SK-N-SH (cell line): ENCODE data around the gene ZSWIM7. TPM values are rescaled to one million over a fixed set of nuclear protein-coding genes. Genes with fewer than 3 reads are reported as not detected.
A peak's percentile ranks its signal among the peaks of the same experiment; 100 is the strongest.
"Not testable (repeated sequence)": the region's sequence is repeated elsewhere in the genome, so short reads cannot be mapped to it uniquely, and the experiment has no call there.

Source experiments
- CTCF ChIA-PET: fragments of 300-600, 350-600 bp; formaldehyde crosslinking; extraction: SDS; loops from one replicate; lab custom pipeline; 2021; lab: Yijun Ruan, JAX
- POLR2A ChIA-PET: fragments of 350-600 bp; sonication (Branson Sonifier 250); formaldehyde crosslinking; extraction: SDS; loops from one replicate; lab custom pipeline; 2020; ENCODE audit warnings: antibody characterized with exemption, inconsistent platforms; lab: Yijun Ruan, JAX
- DNase-seq: peaks from one replicate; pipeline ENCODE4 v3.0.0; 2012
- H2AFZ ChIP-seq: fragments of 200-600 bp; sonication (generic); 2 replicates; pipeline ENCODE4 v1.8.1; 2016; ENCODE audit warnings: antibody characterized with exemption, mild to moderate bottlenecking, low read depth
- H3F3A ChIP-seq: fragments of 200-600 bp; sonication (generic); replicated peaks from 2 replicates; pipeline ENCODE3; 2016; ENCODE audit warnings: antibody characterized with exemption, mild to moderate bottlenecking; ENCODE audit not compliant: insufficient read depth
- H3K27ac ChIP-seq, 2 experiments: fragments of 200-500 bp in 1 of 2; fragments of 200-600 bp in 1 of 2; sonication (Bioruptor generic) in 1 of 2; sonication (generic), shearing (Covaris generic) in 1 of 2; 2 replicates each; pipeline versions ENCODE4 v1.5.1 to v1.6.1; 2014 to 2016; ENCODE audit warnings: low read depth in 2 of 2, inconsistent platforms in 1 of 2, low read length in 1 of 2, mild to moderate bottlenecking in 1 of 2, mixed read lengths in 1 of 2
- H3K27me3 ChIP-seq: fragments of 200-600 bp; sonication (generic), shearing (Covaris generic); 2 replicates; pipeline ENCODE4 v1.6.1; 2016; ENCODE audit warnings: mixed run types; ENCODE audit not compliant: insufficient read depth
- H3K36me3 ChIP-seq, 2 experiments: fragments of 200-500 bp in 1 of 2; fragments of 200-600 bp in 1 of 2; sonication (Bioruptor generic) in 1 of 2; sonication (generic) in 1 of 2; replicated peaks in 1 of 2; 2 replicates each; pipeline versions ENCODE3 to v1.5.1; 2014 to 2016; ENCODE audit warnings: low read length in 1 of 2, mild to moderate bottlenecking in 1 of 2; ENCODE audit not compliant: insufficient read depth in 2 of 2, control insufficient read depth in 1 of 2
- H3K4me1 ChIP-seq, 2 experiments: fragments of 200-500 bp in 1 of 2; fragments of 200-600 bp in 1 of 2; sonication (Bioruptor generic) in 1 of 2; sonication (generic), shearing (Covaris generic) in 1 of 2; 2 replicates each; pipeline versions ENCODE4 v1.5.1 to v1.6.1; 2014 to 2016; ENCODE audit warnings: low read depth in 1 of 2, low read length in 1 of 2, mixed run types in 1 of 2; ENCODE audit not compliant: insufficient read depth in 2 of 2, control insufficient read depth in 1 of 2
- H3K4me2 ChIP-seq: fragments of 200-600 bp; sonication (generic), shearing (Covaris generic); 2 replicates; pipeline ENCODE4 v1.6.1; 2017; ENCODE audit warnings: mixed run types
- H3K4me3 ChIP-seq, 2 experiments: fragments of 200-500 bp in 1 of 2; fragments of 200-600 bp in 1 of 2; sonication (Bioruptor generic) in 1 of 2; sonication (generic), shearing (Covaris generic) in 1 of 2; 2 replicates each; pipeline versions ENCODE4 v1.5.1 to v1.8.1; 2014 to 2016; ENCODE audit warnings: low read depth in 2 of 2, inconsistent platforms in 1 of 2, low read length in 1 of 2, mild to moderate bottlenecking in 1 of 2, mixed read lengths in 1 of 2, moderate library complexity in 1 of 2
- H3K79me2 ChIP-seq: fragments of 200-600 bp; sonication (generic); 2 replicates; pipeline ENCODE4 v1.8.1; 2017; ENCODE audit warnings: mild to moderate bottlenecking; ENCODE audit not compliant: insufficient read depth
- H3K9ac ChIP-seq: fragments of 200-600 bp; sonication (generic); 2 replicates; pipeline ENCODE4 v1.6.1; 2017; ENCODE audit warnings: mixed run types
- H3K9me2 ChIP-seq: fragments of 200-600 bp; sonication (generic); 2 replicates; pipeline ENCODE4 v1.6.1; 2017; ENCODE audit warnings: mixed run types
- H3K9me3 ChIP-seq: fragments of 200-600 bp; sonication (generic); 2 replicates; pipeline ENCODE4 v1.6.1; 2017; ENCODE audit warnings: mixed run types, mild to moderate bottlenecking, moderate library complexity
- H4K20me1 ChIP-seq: fragments of 200-600 bp; sonication (generic); 2 replicates; pipeline ENCODE4 v1.6.1; 2017; ENCODE audit warnings: mild to moderate bottlenecking, mixed run types; ENCODE audit not compliant: insufficient read depth
- EZH2phosphoT487 ChIP-seq: fragments of 200-600 bp; sonication (generic); IDR thresholded peaks from 2 replicates; pipeline ENCODE4 v1.6.1; 2017; ENCODE audit warnings: low read depth, mixed run types, mild to moderate bottlenecking, antibody characterized with exemption, moderate library complexity, borderline replicate concordance
- FOSL2 ChIP-seq: IDR thresholded peaks from 2 replicates; pipeline ENCODE4 v1.4.0; 2012; ENCODE audit warnings: low read depth, mild to moderate bottlenecking, moderate library complexity, borderline replicate concordance
- GABPA ChIP-seq: IDR thresholded peaks from 2 replicates; pipeline ENCODE4 v1.4.0; 2012; ENCODE audit warnings: low read depth, mild to moderate bottlenecking
- JUND ChIP-seq: IDR thresholded peaks from 2 replicates; pipeline ENCODE4 v1.4.0; 2012
- MEF2A ChIP-seq: IDR thresholded peaks from 2 replicates; pipeline ENCODE4 v1.4.0; 2012; ENCODE audit warnings: low read depth, borderline replicate concordance
- MXI1 ChIP-seq: IDR thresholded peaks from 2 replicates; pipeline ENCODE4 v1.6.1; 2012; ENCODE audit warnings: mild to moderate bottlenecking, low read depth, low read length, improper control_type of control experiment
- NFIC ChIP-seq: IDR thresholded peaks from 2 replicates; pipeline ENCODE4 v1.4.0; 2012; ENCODE audit warnings: borderline replicate concordance
- NRF1 ChIP-seq: IDR thresholded peaks from 2 replicates; pipeline ENCODE4 v1.6.1; 2012; ENCODE audit warnings: low read depth, mild to moderate bottlenecking, low read length
- POLR2AphosphoS5 ChIP-seq: IDR thresholded peaks from 2 replicates; pipeline ENCODE4 v1.6.1; 2012; ENCODE audit warnings: low read depth, low read length
- RAD21 ChIP-seq: IDR thresholded peaks from 2 replicates; pipeline ENCODE4 v1.6.1; 2012; ENCODE audit warnings: mild to moderate bottlenecking, low read length
- RCOR1 ChIP-seq: fragments of 150-350 bp; IDR thresholded peaks from 2 replicates; pipeline ENCODE4 v1.6.1; 2017; ENCODE audit warnings: antibody characterized with exemption, low read length
- RFX5 ChIP-seq: IDR thresholded peaks from 2 replicates; pipeline ENCODE4 v1.6.1; 2012; ENCODE audit warnings: mild to moderate bottlenecking, improper control_type of control experiment, low read length
- RXRA ChIP-seq: IDR thresholded peaks from 2 replicates; pipeline ENCODE4 v1.4.0; 2012; ENCODE audit warnings: low read depth, mild to moderate bottlenecking, borderline replicate concordance
- TAF1 ChIP-seq: IDR thresholded peaks from 2 replicates; pipeline ENCODE4 v1.6.1; 2012; ENCODE audit warnings: low read depth, mild to moderate bottlenecking, low read length, moderate library complexity, borderline replicate concordance
- TEAD4 ChIP-seq: IDR thresholded peaks from 2 replicates; pipeline ENCODE4 v1.4.0; 2012; ENCODE audit warnings: mild to moderate bottlenecking, borderline replicate concordance; ENCODE audit not compliant: insufficient read depth
- whole genome bisulfite sequencing: methylation state at CpG from one replicate; pipeline ENCODE4 v1.1.6; 2017; ENCODE audit warnings: low lambda C conversion rate; 5-methylcytosine and 5-hydroxymethylcytosine counted together
- polyA plus RNA-seq, 3 experiments: library from polyadenylated mRNA; depleted of rRNA; stranded (reverse); fragments of >200 nt; gene quantifications; 2 replicates each; pipeline ENCODE4 v1.2.3, GENCODE V29; 2012
- TF ChIP-seq, protein P1 (sequence below): IDR thresholded peaks from 2 replicates; pipeline ENCODE4 v1.6.1; 2012; ENCODE audit warnings: mild to moderate bottlenecking, low read depth, low read length, moderate library complexity
- TF ChIP-seq, protein P2 (sequence below): IDR thresholded peaks from 2 replicates; pipeline ENCODE4 v1.4.0; 2012; ENCODE audit warnings: low read depth, borderline replicate concordance

The ZSWIM7 gene
- polyA plus RNA-seq, 1 of the 3 experiments (the other 2 are of a cell fraction), result 63.3 TPM

DNA sequence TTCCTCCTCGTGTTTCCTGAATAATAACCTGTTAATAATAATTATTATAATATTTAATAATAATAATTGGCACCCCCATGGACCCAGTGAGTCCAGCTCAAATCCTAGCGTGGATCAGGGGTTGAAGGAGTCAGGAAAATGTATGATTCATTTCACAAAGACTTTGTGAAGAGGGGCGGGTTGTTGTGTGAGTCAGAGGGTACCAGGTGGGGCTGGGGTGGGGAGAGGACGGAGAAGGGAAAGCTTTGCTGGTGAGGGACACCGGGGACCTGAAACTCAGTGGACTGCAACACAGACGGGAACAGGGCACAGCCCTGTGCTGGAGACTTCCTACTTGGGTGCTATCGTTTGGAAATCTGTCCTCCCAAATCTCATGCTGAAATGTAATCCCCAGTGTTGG, 57.7 kb downstream of the ZSWIM7 start:
- ChIA-PET CTCF (no interaction called here), POLR2A (interaction anchor here (1.1 kb wide), 1 partner anchor 57 kb away, joined by 3 read pairs; the partner anchor contains the start of genes TTC19 and ZSWIM7)
- Histone ChIP-seq H3K4me2 (no peak overlapping the region), H3K9me2 (no peaks in the 10 kb centered on the region), H3K4me1 (peaks cover 0 to 7% of the 10 kb centered on the region in 2 experiments; a peak in 1 of 4 replicates), H3K27ac (no peak overlapping the region), H3K79me2 (no peaks in the 10 kb centered on the region), H3K9ac (no peak overlapping the region), H3K9me3 (no peaks in the 10 kb centered on the region), H4K20me1 (no peaks in the 10 kb centered on the region), H3K4me3 (no peak overlapping the region), H2AFZ (no peak overlapping the region), H3K36me3 (no peaks in the 10 kb centered on the region), H3K27me3 (no peaks in the 10 kb centered on the region), H3F3A (no peaks in the 10 kb centered on the region)
- DNase-seq, result no peak
- TF ChIP-seq MEF2A (no peak), FOSL2 (peak; percentile 21; the same call in 1 of the 2 replicates)
- WGBS, result 62% methylated on average over 7 of the region's 7 CpGs

DNA sequence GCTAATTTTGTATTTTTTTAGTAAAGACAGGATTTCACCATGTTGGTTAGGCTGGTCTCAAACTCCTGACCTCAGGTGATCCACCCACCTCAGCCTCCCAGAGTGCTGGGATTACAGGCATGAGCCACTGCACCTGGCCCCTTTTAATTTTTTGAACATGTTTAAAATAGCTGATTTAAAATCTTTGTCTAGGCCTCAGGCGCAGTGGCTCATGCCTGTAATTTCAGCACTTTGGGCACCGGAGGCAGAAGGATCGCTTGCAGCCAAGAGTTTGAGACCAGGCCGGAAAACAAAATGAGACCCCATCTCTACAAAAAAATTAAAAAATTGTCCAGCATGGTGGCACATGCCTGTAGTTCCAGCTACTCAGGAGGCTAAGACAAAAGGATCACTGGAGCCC, 63.0 kb downstream of the ZSWIM7 start:
- H3K9ac ChIP-seq, H3K79me2 ChIP-seq, H3K36me3 ChIP-seq, H3K27me3 ChIP-seq, H3K4me3 ChIP-seq, H3K27ac ChIP-seq, H4K20me1 ChIP-seq, H2AFZ ChIP-seq, H3K9me2 ChIP-seq, H3K4me1 ChIP-seq, H3F3A ChIP-seq, H3K4me2 ChIP-seq, H3K9me3 ChIP-seq, DNase-seq, POLR2A ChIA-PET: not testable (repeated sequence)
- 92% methylated on average over 4 of the region's 4 CpGs for WGBS
- CTCF ChIA-PET, result interaction anchor here (3.2 kb wide), 1 partner anchor 8 kb away, joined by 20 read pairs; the partner anchor contains the start of gene ADORA2B

DNA sequence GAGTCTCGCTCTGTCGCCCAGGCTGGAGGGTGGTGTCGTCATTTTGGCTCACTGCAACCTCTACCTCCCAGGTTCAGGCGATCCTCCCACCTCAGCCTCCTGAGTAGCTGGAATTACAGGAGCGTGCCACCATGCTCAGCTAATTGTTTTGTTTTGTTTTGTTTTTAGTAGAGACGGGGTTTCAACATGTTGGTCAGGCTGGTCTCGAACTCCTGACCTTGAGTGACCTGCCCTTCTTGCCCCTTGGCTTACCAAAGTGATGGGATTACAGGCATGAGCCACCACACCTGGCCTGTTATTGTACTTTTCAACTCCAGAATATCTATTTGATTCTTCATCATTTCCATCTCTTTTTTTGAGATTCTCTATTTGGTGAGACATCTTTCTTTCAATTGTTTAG, 63.6 kb downstream of the ZSWIM7 start:
- H3F3A ChIP-seq, result no peaks in the 10 kb centered on the region
- H3K4me3 ChIP-seq, result no peak overlapping the region
- H3K9me3 ChIP-seq, result no peaks in the 10 kb centered on the region
- H4K20me1 ChIP-seq, result no peaks in the 10 kb centered on the region
- no peak overlapping the region for H2AFZ ChIP-seq
- no peak overlapping the region for H3K4me2 ChIP-seq
- POLR2A ChIA-PET, result no interaction called here
- no peaks in the 10 kb centered on the region for H3K4me1 ChIP-seq
- no peak overlapping the region for H3K27ac ChIP-seq
- DNase-seq, result no peak
- 88% methylated on average over 7 of the region's 7 CpGs for WGBS
- no peaks in the 10 kb centered on the region for H3K79me2 ChIP-seq
- H3K9me2 ChIP-seq, result no peaks in the 10 kb centered on the region
- no peak overlapping the region for H3K9ac ChIP-seq
- no peaks in the 10 kb centered on the region for H3K27me3 ChIP-seq
- no peaks in the 10 kb centered on the region for H3K36me3 ChIP-seq
- CTCF ChIA-PET, result interaction anchor here (1.1 to 3.2 kb wide), 2 partner anchors 9 to 63 kb away, joined by 3 to 20 read pairs; partner anchors contain the start of genes ADORA2B, TTC19 and ZSWIM7
- TF ChIP-seq EZH2phosphoT487 (no peak), NRF1 (no peak), MXI1 (no peak), RCOR1 (no peak), JUND (no peak), RAD21 (no peak), RFX5 (no peak), TAF1 (no peak), FOSL2 (no peak), NFIC (no peak), RXRA (no peak), TEAD4 (no peak), POLR2AphosphoS5 (no peak), GABPA (no peak)
- TF ChIP-seq, protein P1, sequence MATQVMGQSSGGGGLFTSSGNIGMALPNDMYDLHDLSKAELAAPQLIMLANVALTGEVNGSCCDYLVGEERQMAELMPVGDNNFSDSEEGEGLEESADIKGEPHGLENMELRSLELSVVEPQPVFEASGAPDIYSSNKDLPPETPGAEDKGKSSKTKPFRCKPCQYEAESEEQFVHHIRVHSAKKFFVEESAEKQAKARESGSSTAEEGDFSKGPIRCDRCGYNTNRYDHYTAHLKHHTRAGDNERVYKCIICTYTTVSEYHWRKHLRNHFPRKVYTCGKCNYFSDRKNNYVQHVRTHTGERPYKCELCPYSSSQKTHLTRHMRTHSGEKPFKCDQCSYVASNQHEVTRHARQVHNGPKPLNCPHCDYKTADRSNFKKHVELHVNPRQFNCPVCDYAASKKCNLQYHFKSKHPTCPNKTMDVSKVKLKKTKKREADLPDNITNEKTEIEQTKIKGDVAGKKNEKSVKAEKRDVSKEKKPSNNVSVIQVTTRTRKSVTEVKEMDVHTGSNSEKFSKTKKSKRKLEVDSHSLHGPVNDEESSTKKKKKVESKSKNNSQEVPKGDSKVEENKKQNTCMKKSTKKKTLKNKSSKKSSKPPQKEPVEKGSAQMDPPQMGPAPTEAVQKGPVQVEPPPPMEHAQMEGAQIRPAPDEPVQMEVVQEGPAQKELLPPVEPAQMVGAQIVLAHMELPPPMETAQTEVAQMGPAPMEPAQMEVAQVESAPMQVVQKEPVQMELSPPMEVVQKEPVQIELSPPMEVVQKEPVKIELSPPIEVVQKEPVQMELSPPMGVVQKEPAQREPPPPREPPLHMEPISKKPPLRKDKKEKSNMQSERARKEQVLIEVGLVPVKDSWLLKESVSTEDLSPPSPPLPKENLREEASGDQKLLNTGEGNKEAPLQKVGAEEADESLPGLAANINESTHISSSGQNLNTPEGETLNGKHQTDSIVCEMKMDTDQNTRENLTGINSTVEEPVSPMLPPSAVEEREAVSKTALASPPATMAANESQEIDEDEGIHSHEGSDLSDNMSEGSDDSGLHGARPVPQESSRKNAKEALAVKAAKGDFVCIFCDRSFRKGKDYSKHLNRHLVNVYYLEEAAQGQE, result no peak
- TF ChIP-seq, protein P2, sequence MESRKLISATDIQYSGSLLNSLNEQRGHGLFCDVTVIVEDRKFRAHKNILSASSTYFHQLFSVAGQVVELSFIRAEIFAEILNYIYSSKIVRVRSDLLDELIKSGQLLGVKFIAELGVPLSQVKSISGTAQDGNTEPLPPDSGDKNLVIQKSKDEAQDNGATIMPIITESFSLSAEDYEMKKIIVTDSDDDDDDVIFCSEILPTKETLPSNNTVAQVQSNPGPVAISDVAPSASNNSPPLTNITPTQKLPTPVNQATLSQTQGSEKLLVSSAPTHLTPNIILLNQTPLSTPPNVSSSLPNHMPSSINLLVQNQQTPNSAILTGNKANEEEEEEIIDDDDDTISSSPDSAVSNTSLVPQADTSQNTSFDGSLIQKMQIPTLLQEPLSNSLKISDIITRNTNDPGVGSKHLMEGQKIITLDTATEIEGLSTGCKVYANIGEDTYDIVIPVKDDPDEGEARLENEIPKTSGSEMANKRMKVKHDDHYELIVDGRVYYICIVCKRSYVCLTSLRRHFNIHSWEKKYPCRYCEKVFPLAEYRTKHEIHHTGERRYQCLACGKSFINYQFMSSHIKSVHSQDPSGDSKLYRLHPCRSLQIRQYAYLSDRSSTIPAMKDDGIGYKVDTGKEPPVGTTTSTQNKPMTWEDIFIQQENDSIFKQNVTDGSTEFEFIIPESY, result no peak
